ENCODE data around the gene COL20A1.

The COL20A1 gene

DNA sequence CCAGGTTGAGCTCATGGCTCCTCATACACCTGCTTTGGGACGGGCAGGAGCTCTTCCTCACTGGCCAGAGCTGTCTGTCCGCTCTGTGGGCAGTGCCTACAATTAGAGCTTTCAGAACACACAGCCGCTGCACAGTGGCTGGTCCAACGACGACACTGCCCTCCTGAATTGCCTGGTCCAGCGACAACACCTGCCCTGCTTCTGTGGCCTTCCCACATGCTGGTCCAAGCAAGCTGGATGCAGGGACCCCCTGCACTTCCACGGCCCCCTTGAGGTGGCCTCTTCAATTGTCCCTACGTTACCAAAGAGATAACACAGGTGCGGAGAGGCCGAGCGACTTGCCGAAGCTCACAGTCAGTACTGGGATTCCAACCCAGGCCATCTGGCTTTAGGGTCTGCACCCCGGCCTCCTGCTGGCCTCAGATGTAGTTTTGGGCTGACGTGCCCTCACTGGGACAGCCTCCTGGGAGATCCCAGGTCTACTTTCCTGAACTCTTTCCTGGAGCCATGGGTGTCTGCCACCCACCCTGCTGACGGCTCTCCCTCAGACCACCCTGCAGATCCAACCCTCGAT, 69.5 kb downstream of the COL20A1 start:
- TF ChIP-seq, protein P1, sequence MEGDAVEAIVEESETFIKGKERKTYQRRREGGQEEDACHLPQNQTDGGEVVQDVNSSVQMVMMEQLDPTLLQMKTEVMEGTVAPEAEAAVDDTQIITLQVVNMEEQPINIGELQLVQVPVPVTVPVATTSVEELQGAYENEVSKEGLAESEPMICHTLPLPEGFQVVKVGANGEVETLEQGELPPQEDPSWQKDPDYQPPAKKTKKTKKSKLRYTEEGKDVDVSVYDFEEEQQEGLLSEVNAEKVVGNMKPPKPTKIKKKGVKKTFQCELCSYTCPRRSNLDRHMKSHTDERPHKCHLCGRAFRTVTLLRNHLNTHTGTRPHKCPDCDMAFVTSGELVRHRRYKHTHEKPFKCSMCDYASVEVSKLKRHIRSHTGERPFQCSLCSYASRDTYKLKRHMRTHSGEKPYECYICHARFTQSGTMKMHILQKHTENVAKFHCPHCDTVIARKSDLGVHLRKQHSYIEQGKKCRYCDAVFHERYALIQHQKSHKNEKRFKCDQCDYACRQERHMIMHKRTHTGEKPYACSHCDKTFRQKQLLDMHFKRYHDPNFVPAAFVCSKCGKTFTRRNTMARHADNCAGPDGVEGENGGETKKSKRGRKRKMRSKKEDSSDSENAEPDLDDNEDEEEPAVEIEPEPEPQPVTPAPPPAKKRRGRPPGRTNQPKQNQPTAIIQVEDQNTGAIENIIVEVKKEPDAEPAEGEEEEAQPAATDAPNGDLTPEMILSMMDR (IDR thresholded peaks at IDR 0.05; ENCODE audit: control extremely low read depth, extremely low read depth, low read depth, missing control alignments): no peak
- ChIA-PET CTCF (no interaction called here), POLR2A (no interaction called here)
- no peak for DNase-seq (ENCODE audit: extremely low spot score)

DNA sequence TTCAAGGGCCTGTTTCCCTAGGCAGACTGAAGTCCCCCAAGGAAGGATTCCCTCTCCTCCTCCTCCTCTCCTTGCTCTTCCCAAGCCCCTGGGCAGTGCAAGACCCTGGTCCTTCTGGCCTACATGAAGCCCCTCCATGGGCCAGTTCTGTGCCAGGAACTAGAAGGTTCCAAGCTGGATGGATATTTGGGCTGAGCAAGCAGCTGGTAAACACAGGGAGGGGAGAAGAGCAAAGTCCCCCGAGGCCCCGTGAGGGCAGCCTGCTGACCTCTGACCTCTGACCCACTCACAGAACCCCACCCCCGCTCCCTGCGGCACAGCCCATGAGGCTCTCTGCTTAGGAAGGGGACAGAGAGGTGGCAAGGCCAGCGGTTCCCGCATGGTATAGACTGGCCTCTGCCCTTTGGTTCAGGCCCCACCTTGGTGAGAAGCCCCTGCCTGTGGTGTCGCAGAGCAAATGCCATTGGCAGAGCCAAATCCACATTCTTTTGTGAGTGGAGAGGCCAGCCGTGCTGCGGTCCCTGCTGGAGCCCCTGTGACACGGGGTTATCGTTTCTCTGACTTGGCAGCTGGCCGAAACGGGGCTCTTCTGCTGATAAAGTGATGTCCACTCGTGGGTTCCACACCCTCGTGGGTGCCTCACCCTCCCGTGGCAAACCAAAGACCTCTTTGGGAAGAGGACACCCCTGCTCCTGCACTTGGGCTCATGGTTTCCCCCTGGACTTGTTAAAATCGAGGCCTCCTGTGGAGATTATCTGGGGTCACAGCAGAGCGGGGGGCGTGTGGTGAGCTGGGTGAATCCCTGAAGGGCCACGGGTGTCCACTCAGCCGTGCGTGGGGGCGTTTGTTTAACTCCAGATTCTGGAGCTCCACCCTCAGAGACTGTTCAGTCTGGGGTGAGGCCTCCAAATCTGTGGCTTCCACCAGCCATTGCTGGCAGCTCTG, 70.3 kb downstream of the COL20A1 start:
- ChIA-PET POLR2A (interaction anchor here (0.6 kb wide), 1 partner anchor 506 kb away, joined by 3 read pairs; no protein-coding TSS in a partner anchor), CTCF (no interaction called here)
- DNase-seq (ENCODE audit: extremely low spot score): no peak
- TF ChIP-seq, protein P1 (IDR thresholded peaks at IDR 0.05; ENCODE audit: control extremely low read depth, extremely low read depth, low read depth, missing control alignments): no peak

DNA sequence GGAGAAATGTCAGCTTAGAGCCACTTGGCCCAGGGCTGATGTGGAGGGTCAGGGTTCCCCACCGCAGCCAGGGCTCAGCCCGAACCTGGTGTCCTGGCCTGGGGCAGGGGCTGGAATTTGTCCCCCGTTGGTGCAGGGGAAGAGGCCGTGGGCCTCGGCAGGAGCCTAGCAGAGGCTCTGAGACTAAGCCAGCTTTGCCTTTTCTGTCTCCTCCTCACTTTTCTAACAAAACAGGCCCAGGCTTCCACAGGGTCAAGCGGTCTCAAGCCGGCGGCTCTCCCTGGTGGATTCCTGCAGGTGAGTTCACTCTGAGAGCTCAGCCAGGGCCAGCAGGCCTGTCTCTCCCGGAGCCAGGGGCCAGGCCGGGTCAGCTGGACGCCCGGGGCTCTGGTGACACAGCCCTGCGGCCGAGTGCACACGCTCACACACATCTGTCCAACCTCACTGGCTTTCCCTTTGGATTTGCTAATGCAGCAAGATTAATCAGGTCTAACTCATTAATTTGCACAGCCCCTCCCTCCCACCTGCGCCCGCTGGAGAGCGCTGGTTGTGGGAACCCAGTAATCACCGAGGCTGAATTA, 71.1 kb downstream of the COL20A1 start:
- POLR2A ChIA-PET: interaction anchor here (0.6 kb wide), 1 partner anchor 507 kb away, joined by 3 read pairs; no protein-coding TSS in a partner anchor
- DNase-seq (ENCODE audit: extremely low spot score): no peak
- CTCF ChIA-PET: no interaction called here
- TF ChIP-seq, protein P1 (IDR thresholded peaks at IDR 0.05; ENCODE audit: control extremely low read depth, extremely low read depth, low read depth, missing control alignments): no peak

DNA sequence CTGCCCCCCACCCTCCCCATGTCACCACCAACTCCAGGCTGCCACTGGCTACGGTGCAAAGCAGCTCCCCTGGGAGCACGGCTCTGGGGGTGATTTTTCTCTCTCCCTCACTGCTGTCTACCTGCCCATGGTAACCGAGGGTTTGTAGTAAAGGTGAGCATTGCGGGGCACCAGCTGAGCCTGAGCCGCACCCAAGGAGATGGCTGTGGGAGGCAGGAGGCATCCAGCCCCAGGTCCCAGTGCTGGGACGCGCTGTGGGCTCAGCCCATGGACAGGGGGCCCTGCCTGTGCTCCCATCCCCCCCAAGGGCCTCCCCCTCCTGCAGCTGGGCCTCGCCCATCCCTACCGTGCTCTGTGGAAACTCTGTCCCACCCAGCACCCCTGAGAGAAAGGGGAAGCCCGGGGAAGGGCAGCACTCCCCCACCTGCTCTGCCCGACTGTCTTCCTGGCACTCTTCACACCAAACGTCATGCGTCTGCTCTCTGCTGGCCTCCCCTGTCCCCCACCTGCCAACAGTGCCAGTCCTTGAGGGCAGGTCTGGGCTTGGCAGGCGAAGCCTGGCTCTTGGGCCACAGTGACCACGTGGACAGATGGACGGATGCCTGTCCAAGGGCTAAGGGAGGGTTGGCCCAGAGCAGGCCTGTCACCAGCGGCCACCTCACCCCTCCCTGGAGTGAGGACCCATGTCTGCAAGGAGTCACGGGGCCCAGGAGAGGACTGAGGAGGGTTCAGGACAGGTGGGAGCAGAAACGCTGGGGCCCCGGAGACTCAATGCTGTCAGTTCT, 72.0 kb downstream of the COL20A1 start:
- TF ChIP-seq, protein P1 (IDR thresholded peaks at IDR 0.05; ENCODE audit: control extremely low read depth, extremely low read depth, low read depth, missing control alignments): no peak
- POLR2A ChIA-PET: no interaction called here
- DNase-seq (ENCODE audit: extremely low spot score): no peak
- CTCF ChIA-PET: no interaction called here

DNA sequence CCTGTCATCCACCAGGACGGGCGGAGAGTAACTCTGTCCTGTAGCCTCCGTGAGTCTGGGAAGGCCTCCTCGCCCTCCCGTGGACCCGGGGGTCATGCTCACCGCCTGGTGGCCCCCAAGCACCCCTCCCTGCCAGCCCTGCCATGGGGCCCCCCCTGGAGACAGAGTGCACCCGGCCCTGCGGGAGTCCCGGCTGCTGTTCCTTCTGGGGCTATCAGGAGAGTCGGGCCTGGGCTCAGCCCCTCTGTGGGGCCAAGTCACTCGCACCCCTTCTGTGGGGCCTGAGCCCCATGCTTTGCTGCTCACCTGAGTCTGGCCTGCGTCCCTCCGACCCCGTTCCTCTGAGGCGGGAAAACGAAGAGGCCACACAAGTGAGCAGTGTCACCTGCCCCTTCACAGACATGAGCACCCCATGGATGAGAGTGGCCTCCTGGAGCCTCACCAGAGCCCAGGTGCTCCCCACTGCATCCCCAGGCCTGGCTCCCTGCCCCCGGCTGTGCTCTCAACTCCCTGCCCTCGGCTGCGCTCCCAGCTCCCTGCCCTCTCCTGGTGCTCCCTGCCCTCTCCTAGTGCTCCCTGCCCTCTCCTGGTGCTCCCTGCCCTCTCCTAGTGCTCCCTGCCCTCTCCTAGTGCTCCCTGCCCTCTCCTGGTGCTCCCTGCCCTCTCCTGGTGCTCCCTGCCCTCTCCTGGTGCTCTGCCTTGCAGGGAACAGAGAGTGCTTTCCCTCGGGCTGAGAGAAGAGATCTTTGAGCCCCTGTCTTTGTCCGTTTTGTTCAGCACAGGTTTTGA, 72.8 kb downstream of the COL20A1 start:
- no peak for DNase-seq (ENCODE audit: extremely low spot score)
- TF ChIP-seq, protein P1 (IDR thresholded peaks at IDR 0.05; ENCODE audit: control extremely low read depth, extremely low read depth, low read depth, missing control alignments): no peak
- POLR2A ChIA-PET: no interaction called here
- CTCF ChIA-PET: interaction anchor here (1.2 kb wide), 1 partner anchor 15 kb away, joined by 4 read pairs; no protein-coding TSS in a partner anchor
